AG04450 (cell line): Measurements from ENCODE around the gene PTPN20. TPM values are rescaled to one million over a fixed set of nuclear protein-coding genes. Genes with fewer than 3 reads are reported as not detected.

Source experiments
- CTCF ChIA-PET: fragments of 300-600, 350-600 bp; formaldehyde crosslinking; extraction: SDS; loops from one replicate; lab custom pipeline; 2022; ENCODE audit warnings: antibody characterized with exemption, inconsistent platforms; lab: Charles Lee
- POLR2A ChIA-PET: fragments of 350-600 bp; formaldehyde crosslinking; extraction: SDS; loops from one replicate; lab custom pipeline; 2021; ENCODE audit warnings: antibody characterized with exemption, inconsistent platforms; lab: Yijun Ruan, JAX
- DNase-seq: peaks from one replicate; pipeline ENCODE4 v3.0.0-alpha.2; 2011; ENCODE audit warnings: low read depth, low spot score
- H3K27ac ChIP-seq: one replicate; pipeline ENCODE4 v1.5.1; 2012; ENCODE audit warnings: low read depth, low read length, control low read depth
- H3K27me3 ChIP-seq: one replicate; pipeline ENCODE4 v1.6.0; 2012; ENCODE audit warnings: low read length; ENCODE audit not compliant: control insufficient read depth, insufficient read depth
- H3K4me3 ChIP-seq: 2 replicates; pipeline ENCODE4 v1.5.1; 2011; ENCODE audit warnings: mild to moderate bottlenecking, low read depth, low read length, control low read depth
- H3K9me3 ChIP-seq: 2 replicates; pipeline ENCODE4 v1.5.1; 2012; ENCODE audit warnings: low read length; ENCODE audit not compliant: control insufficient read depth, insufficient read depth
- CTCF ChIP-seq: IDR thresholded peaks from 2 replicates; pipeline ENCODE4 v1.5.1; 2011; ENCODE audit warnings: low read depth, low read length, control low read depth, inconsistent platforms
- polyA plus RNA-seq: library from polyadenylated mRNA; depleted of rRNA; stranded (reverse); fragments of >200 nt; gene quantifications from 2 replicates; pipeline ENCODE4 v1.2.3, GENCODE V29; 2011

The PTPN20 gene
- polyA plus RNA-seq, 1 experiment = not detected

GRCh38 chr10:47028466-47028865 lies 117.2 kb downstream of the PTPN20 start:
- Histone ChIP-seq H3K4me3 (no peak overlapping the region), H3K27me3 (no peaks in the 10 kb centered on the region), H3K9me3 (no peaks in the 10 kb centered on the region; the same call in 1 of the 2 replicates), H3K27ac (no peak overlapping the region)
- DNase-seq = no peak
- CTCF ChIA-PET = no interaction called here
- POLR2A ChIA-PET = no interaction called here
- TF ChIP-seq CTCF = no peak

GRCh38 chr10:47029181-47030009 lies 118.2 kb downstream of the PTPN20 start:
- ChIA-PET POLR2A (no interaction called here), CTCF (interaction anchor here (1.2 kb wide), 1 partner anchor 283 kb away, joined by 3 read pairs; no protein-coding TSS in a partner anchor)
- Histone ChIP-seq H3K9me3 (no peaks in the 10 kb centered on the region; the same call in 1 of the 2 replicates), H3K27ac (no peak overlapping the region), H3K4me3 (no peak overlapping the region), H3K27me3 (peaks cover under 1% of the 10 kb centered on the region)
- DNase-seq = no peak
- no peak for TF ChIP-seq CTCF

- no peak overlapping the region for H3K27ac ChIP-seq
- ChIA-PET CTCF (interaction anchor here (1.2 kb wide), 1 partner anchor 282 kb away, joined by 3 read pairs; no protein-coding TSS in a partner anchor), POLR2A (no interaction called here)
- no peak overlapping the region for H3K4me3 ChIP-seq
- H3K9me3 ChIP-seq = no peaks in the 10 kb centered on the region; the same call in 1 of the 2 replicates
- DNase-seq = no peak
- H3K27me3 ChIP-seq = peaks cover 3% of the 10 kb centered on the region
- no peak for TF ChIP-seq CTCF
Measured at GRCh38 chr10:47030191-47030703, 119.0 kb downstream of the PTPN20 start.

- H3K27ac ChIP-seq = no peak overlapping the region
- POLR2A ChIA-PET = no interaction called here
- no peak for TF ChIP-seq CTCF
Measured at GRCh38 chr10:47031211-47031900, 120.1 kb downstream of the PTPN20 start.

More at GRCh38 chr10:47031211-47031900, 120.1 kb downstream of the PTPN20 start:
- no peaks in the 10 kb centered on the region; the same call in 1 of the 2 replicates for H3K9me3 ChIP-seq
- H3K4me3 ChIP-seq = no peak overlapping the region
- DNase-seq = no peak
- H3K27me3 ChIP-seq = peaks cover 3% of the 10 kb centered on the region
- CTCF ChIA-PET = interaction anchor here (1.0 to 2.1 kb wide), 3 partner anchors 16 to 310 kb away, joined by 3 to 12 read pairs (median 7); no protein-coding TSS in a partner anchor
